Hematopoietic multipotent progenitor cell treated with erythropoietin and hydrocortisone succinate and interleukin-3 and kit ligand, for 6 days (in vitro differentiated cells): ENCODE results near the gene FAM234B.
"Not testable (repeated sequence)": the region's sequence is repeated elsewhere in the genome, so short reads cannot be mapped to it uniquely, and the experiment has no call there.

ENCODE experiments used
- DNase-seq: peaks from one replicate; pipeline ENCODE4 v3.0.0-alpha.2; 2015

FAM234B gene

DNA sequence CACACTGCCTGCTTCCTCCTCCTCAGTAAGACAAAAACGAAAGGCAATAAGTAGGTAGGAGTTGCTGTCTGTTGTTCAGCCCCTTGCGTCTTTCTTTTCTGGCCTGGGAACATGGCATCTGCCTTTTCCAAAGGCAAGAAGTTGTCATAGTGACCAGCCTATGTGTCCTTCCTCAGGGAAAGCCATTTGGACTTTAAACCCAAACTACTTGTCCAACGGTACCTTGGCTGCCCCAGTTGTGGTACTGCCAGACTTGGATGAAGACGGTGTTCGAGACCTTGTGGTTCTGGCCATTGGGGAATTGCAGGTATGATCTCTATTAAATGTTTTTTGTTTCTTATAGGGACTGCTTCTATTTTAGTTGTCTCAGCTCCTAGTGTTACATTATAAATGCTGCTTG is 18.5 kb downstream of the FAM234B start:
- no peak for DNase-seq

DNA sequence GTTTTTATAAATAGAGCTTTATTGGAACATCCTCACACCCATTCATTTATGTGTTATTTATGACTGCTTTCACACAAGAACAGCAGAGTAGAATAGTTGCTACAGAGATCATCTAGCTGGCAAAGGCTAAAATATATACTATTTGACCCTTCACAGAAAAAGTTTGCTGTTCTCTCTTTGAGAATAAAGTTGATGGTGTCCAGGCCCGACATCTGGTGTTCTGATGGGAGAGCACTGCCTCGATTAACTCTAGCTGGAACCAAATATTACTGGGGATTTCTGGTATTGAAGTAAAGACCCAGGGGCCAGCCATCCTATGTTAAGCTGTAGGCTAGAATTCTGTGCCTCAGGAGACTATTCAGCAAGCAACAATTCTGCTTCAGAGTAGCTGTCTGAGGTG is 21.8 kb downstream of the FAM234B start:
- no peak for DNase-seq

DNA sequence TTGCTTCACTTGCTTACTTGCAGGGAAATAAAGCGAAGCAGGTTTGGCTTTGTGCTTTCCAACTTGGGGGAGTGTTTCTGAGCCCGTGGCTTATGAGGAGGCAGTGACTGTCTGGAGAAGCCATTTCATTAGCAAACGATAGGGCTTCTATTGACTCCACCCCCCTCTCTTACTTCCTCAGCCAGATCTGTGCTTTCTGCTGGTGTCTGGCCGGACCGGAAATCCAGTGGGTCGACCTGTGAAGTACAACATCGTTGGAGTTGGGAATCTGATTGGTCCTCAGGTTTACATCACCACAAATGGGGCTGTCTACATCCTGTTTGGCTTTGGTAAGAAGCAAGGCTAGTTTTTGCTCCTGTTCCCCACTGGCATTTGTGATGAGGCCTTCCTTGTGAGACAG is 22.3 kb downstream of the FAM234B start:
- DNase-seq: no peak

DNA sequence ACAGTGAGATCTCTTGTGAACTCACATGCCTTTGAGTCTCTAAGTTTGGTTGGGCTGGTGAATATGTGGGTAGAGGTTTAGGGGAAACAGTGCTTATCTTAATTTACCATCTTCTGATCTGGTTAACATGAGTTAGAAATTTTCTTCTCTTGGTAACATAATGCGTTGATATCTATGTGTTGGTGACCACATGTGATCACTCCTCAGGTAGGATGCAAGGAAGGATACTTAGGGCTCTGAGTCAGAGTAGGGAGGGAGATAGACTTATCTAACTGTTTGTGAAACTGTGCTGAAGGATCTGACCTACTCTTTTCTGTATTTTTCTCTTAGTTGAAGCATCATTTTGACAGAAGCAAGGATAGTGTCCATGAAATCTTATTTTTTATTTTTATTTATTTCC is 23.1 kb downstream of the FAM234B start:
- DNase-seq: no peak

DNA sequence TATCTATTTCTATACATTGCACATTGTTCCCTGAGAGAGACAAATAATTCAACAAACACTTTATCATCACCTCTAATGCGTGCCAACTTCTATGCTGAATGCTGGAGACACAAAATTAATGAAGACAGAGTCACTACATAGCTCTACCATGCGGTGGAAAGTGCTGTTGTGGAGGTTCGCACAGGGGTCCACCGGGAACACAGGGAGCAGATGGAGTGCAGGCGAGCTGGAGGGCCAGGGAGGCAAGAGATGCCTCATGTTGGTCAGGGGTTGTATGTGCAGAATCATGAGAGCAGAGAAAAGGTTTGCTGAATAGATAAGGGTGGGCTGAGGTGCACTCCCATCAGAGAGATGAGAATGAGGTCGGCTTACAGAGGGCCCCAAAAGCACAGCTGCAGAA is 25.2 kb downstream of the FAM234B start:
- no peak for DNase-seq

DNA sequence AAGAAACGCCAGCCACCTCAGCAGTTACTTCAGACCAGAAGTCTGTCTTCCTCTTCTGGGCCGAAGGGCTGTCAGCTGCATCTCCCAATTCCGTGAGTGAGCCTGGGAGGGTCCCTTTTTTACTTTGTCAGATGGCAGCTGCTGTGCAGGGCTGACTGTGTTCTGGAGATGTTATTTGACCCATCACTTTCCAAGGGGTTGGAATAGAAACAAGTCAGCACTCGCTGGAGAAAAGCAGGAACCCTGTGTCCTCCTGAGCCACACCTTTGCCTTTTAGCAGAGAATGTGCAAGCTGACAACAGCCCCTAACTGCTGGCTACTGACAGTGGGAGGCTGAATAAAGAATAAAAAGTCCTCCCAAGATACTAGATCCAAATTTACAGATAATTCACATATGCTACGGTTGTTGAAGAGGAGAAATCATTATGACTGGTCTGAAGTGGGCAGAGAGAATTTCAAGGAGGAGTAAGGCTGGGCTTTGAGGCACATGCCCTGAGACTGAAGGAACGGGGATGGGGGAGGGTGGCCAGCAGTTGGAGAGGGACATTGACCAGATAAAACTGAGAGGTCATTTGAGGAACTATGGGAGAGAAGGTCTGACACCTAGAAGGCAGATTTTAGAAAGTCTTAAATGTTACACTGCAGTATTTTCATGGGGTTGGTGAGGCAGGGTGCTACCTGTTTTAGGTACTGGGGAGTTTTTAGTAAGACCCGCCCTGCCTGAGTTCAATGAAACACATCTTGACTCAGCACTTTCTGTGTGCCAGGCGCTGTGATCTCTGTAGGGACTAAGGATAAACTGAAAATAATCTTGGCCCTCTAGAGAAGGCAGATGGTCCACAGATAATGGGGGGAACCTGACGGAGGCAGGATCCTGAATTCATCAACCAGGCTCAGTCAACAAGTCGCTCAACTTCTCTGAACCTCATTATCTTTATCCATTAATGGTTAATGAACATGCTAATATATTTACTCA is 27.4 kb downstream of the FAM234B start:
- no peak for DNase-seq

DNA sequence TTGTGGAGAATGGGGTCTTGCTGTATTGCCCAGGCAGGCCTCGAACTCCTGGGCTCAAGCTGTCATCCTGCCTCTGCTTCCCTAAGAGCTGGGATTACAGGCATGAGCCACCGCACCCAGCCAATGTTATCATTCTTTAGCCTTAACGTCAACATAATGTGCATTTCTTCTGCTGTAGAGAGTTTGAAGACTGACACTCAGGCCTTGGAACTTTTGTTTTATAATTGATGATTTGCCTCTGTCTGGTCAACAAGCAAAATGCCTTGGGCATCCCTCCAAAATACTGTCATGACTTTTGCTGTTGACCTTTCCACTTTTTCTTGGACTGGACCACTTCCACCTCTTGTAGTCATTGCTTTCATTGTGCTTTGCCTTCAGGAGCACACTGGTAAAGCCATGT is 29.0 kb downstream of the FAM234B start:
- no peak for DNase-seq

DNA sequence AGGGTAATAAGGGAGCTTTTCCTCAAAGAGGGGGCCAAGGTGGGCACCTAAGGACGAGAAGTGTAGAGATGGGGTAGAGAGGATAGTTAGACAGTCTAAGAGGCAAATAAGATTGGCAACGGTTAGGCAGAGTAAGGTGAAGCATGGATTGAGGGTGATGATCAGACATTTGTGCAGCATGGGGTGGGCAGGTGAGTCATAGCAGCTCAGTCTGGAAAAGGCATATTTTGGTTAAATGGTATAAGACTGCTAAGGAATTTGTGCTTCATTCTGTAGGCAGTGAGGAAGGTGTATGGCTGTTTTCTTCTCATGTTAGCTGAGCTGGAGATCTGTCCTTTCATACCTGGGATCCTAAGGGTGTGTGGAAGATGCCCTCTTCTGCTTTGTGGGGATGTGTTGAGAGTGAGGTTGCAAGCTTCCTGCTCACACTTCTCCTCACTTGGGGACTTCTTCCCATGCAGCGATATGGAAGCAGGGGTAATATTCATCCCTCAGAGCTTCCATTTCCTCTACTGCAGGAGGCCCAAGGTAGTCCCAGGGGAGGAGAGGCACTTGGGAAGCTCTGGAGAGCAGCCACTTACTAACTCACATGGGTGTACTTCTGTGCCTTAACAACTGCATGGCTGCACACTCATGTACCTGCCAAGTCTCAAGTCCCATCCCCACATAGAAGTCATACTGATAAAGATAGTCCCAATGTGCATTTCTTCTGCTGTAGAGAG is 30.4 kb downstream of the FAM234B start:
- no peak for DNase-seq

DNA sequence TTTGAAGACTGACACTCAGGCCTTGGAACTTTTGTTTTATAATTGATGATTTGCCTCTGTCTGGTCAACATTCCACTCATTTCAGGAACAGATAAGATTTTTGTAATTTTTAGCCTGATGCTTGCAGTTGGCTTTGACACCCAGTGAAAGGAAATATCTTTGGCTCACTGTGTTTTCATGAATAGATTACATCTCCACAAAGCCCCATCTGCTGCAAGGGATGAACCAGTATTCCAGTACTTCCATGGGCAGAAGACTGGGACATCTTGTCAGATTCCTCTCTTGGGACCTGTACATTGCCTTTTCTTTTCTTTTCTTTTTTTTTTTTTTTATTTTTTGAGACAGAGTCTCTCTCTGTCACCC is 30.9 kb downstream of the FAM234B start:
- DNase-seq: no peak

DNA sequence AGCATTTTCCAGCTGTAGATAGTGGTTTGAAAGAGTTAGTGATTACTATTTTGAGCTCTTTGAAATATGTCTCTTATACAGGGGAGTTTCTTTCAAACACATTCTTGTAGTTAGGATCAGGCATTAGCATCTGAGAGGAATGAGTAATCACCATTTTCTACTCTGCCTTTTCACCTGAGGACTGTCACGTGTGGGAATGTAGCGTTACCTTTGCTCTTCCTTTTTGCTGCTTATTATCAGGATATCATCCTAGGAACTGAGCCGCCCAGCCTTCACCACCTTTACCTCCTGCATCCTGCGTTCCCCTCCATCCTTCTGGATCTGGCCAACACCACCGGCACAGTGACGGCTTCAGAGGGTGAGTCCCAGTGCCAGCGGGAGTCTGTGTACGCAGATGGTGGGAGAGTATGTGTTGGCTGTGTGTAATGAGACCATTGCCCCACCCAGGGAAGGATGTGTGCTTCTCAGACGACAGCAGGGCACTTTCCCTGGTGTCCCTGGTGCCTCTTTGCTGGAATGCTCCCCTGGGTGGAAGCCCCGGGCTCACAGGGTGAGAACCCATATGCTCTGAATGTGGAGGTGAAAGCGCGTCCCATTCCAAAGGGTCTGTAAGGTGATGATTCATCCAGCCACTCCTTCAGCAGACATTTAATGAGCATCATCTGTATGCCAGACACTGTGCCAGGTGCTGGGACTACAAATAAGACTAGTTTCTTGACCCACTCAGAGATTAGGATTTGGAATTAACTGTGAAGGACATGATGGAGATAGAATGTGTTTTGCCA is 31.8 kb downstream of the FAM234B start:
- DNase-seq: no peak

DNA sequence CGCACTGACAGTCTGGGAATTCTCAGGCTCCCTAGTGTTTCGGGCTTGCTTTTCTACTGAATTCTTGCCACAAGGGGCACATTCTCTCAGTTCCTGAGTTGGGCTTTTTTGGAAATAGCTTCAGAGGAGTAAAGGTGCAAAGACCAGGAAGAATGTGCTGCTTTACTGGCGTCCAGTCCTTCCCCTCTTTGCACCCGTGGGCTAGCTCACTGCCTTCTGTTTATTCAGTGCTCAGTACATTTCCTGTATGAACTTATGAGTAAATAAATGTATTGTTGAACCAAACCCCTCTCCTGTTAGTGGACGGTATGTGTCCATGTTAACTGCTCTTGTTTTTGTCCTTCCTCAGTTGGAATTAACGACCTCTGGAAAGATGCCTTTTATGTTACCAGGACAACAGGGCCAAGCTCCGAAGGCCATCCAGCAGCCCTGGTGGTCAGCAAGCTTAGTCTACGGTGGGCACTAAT is 35.3 kb downstream of the FAM234B start:
- DNase-seq: no peak

DNA sequence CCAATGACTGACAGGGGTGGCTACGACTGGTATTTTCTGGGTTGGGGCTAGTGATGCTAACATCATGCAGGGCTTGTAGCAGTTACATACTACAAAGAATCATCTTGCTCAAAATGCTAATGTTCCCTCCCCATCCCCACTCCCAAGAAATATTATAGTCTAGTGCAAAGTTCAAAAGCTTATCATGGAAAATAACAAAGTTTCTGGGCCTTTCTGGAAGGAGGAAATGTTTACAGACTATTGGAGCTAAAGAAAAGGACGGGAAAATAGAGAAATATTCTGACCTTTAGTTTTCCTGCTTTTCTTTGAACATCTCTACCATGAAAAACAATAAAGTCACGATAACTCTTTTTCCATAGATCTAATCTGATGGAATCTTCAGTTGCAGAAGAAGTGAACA is 36.1 kb downstream of the FAM234B start:
- DNase-seq: no peak

DNA sequence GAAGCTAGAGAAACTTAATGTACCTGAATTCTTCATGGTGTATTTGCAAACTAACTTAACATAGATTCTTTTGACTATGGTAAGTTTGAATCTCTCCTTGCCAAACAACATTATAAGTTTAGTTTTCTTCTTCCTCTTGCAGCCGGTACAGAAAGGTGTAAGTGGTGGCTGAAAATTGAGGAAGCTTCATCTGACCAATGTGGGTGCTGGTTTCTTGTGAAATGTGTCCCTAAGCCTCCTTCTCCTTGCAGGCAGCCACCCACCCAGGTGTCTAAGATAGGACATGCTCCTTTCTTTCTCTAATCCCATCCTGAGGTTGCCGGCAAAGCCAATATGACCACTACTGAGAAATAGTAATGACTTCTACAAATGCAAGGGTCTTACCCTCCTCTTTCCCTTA is 38.7 kb downstream of the FAM234B start:
- no peak for DNase-seq

DNA sequence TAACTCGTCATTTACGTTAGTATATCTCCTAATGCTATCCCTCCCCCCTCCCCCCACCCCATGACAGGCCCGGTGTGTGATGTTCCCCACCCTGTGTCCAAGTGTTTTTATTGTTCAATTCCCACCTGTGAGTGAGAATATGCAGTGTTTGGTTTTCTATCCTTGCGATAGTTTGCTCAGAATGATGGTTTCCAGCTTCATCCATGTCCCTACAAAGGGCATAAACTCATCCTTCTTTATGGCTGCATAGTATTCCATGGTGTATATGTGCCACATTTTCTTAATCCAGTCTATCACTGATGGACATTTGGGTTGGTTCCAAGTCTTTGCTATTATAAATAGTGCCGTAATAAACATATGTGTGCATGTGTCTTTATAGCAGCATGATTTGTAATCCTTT is 39.5 kb downstream of the FAM234B start:
- DNase-seq: not testable (repeated sequence)

DNA sequence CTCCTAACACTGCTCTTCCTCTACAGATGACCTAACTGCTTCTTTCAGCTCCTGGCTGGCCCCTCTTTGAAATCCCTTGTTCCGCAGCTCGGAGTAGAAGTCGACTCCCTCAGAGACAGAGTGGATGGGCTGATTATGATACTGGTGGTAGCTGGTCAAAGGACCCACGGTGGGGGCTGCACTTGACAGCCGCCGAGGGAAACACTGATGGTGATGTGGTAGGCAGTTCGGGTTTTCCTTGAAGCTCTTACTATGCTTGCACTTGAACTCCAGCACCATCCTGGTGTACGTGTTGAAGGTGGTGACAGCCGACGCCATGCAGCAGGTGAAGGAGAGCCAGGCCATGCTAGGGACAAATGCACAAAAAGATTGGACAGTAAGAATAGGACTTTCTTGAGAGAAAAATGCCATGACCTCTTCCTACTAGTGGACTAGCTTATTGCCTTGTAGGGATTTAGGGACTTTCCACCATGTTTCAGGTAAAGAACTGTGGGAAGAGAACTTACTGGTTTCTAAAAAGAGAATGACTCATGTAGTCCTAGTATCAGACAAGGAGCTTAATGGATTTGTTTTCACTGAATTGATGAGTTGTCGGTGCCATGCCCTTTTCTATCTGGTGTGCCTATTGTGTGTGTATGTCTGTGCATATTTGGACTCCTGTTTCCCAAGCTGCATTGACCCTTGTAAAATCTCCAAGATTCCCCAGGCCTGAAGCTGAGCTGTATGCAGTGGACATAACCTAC is 40.9 kb downstream of the FAM234B start:
- no peak for DNase-seq

DNA sequence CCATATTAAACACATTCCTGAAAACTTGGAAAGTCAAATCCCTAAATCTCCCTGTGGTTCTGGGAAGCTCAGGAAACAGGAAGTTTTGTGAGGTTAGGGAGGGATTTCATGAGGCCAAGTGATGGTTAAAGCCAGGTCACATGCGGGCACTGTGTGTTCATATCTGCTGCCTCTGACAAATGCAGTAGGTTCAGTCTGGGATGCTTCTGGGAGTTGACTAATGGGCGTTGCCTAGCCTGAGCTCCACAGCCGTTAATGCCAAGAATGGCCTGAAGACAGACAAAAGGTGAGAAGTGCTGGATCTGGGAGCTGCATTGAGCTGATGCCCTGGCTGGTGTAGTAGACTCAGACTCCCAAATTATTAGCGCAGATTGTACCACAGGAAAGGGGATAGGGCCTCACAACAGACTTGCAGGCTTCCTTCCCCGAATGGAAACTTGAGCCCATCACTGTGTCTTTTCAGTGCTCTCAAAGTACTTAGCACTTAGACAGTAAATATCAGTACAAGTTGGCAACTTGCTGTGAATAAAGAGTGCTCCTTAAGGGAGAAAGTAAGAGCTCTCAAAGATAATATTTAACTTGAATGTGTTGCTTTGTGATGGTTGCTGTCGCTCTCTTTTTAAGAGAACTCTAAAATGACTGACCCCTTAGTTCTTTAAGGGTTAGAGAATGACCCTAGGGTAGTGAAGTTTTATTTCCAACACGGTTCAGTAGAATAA is 41.9 kb downstream of the FAM234B start:
- DNase-seq: no peak

DNA sequence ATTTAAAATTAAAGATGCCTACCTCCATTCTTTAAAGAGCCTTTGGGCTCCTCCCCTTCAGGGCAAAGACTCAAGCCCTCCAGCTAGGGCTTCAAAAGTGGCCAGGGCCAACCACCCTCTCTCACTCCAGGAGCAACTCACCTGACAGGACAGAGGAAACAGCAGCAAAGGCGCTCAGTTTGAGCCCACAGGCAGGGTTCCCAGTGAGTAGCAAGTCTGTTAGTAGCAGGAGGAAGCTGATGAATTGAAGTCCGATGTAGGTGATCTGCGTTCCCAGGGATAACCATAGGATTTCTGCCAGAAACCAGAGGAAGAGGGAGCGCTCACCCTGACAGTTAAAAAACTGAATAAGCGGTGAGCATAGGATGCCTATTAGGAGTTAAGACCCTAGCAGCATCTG is 43.6 kb downstream of the FAM234B start:
- DNase-seq: no peak

DNA sequence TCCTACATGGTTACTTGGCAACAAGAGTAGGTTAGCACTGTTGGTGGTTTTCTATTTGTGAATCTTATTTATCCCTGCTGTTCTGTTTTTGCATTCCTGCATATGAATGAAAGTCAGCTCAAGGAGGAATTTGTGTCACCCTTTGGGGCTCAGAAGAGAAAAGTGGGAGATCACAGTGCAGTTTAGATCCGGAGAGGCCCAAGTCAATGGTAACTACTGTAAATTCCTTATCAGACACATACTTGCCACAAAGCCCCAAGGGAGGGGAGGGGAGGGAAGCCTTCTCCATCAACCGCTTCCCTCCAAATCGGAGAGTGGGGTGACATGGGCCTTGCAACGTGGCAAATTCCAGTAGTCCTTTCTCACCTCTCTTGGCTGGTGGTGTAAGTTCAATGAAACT is 44.3 kb downstream of the FAM234B start:
- peak; percentile 32 for DNase-seq

DNA sequence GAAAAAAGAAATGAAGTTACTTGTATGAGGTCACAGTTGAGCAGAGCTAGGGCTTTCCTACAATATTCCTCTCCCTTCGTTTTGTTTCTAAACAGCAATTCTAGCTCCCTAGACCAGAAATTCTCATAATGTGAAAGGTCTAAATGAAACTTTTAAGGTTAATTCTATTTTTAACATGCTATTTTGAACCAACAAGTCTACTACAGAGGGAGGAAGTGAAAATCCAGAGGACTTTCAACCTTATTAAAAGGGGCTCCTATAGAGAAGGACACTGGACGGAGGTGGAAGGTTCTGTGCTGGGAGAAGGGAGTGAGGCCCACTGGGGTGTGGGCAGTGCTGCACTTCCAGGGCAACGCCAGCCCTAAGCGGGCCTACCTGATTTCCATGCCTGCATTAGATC is 45.9 kb downstream of the FAM234B start:
- no peak for DNase-seq

DNA sequence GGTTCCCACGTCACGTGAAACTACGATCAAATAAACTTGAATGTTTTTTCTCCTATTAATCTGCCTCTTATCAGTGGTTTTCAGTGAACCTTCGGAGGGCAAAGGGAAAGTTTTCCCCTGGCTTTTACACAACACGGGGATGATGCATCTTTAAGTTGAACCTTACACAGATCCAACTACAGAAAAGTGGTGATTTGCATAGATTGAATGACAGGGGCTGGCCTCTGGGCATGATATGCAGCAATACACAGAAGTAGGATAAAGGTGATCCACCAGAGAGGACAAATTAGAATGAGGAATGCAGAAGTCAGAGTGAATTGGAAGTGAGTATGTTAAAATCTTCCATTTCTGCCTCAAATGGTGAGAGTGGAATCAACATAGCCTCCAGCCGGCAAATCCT is 47.7 kb downstream of the FAM234B start:
- DNase-seq: no peak

DNA sequence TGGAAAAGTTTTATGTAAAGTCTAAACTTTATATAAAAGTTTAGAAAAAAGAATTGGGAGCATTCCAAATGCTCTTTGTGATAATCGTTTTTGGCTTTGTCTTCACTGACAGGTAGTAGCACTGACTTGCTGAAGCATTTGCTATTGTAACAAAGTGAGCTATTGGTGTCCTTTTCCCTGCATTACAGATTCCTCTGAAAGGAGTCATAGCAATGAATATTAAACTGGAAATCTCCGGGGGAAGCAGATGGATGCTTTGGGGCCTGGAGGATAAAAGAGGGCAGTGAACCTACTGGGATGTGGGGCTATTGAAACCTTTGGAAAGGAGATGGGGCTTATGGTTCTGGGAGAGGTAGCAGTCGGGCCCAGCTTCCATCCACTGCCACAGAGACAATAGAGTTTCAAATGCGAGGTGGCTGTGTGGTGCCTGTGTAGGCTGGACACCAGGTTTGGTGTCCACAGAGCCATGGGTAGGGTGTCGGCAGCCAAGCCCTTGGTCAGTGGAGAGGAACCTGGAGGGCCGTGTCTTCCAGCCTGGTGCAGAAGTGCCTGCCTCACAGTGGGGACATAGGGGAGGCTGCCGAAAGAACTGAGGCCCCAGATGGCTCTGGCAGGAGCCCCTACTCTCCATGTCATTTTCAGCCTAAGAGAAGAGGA is 49.1 kb downstream of the FAM234B start:
- DNase-seq: no peak

DNA sequence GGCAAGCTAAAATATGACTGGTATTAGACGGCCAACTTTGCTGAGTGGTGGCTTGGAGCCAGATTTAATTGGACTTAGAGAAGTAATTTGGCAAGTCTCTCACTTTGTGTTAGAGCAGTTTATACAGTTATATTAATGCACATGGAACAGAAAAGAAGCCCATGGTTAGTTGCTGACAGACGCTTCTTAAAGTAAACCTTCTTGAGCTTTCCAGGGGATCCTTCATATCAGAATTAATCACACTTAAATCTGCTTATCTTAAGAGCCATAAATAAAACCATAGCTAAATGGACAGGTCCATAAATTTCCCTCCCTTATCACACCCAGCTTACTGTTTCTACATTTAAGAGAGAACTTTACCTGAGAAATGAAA is 49.7 kb downstream of the FAM234B start:
- DNase-seq: no peak
